Epithelial cell of proximal tubule (primary cell): ENCODE data around the gene RANBP1. TPM values are rescaled to one million over a fixed set of nuclear protein-coding genes. Genes with fewer than 3 reads are reported as not detected.

Experiments used
- DNase-seq: peaks from one replicate; pipeline ENCODE4 v3.0.0-alpha.2; 2011; ENCODE audit warnings: low read depth
- H3K4me3 ChIP-seq: 2 replicates; pipeline ENCODE4 v1.5.1; 2011; ENCODE audit warnings: low read depth, mild to moderate bottlenecking, low read length
- total RNA-seq: library from RNA; depleted of rRNA; stranded (reverse); fragments of >200 nt; gene quantifications from 2 replicates; pipeline ENCODE4 v1.2.3, GENCODE V29; 2015
- TF ChIP-seq, protein P1 (sequence below): conservative IDR thresholded peaks from 2 replicates; pipeline ENCODE4 v1.5.1; 2012; ENCODE audit warnings: low read depth, mild to moderate bottlenecking, low read length

RANBP1 gene
- total RNA-seq, 1 donor from 2014 or later = 1,034 TPM

DNA sequence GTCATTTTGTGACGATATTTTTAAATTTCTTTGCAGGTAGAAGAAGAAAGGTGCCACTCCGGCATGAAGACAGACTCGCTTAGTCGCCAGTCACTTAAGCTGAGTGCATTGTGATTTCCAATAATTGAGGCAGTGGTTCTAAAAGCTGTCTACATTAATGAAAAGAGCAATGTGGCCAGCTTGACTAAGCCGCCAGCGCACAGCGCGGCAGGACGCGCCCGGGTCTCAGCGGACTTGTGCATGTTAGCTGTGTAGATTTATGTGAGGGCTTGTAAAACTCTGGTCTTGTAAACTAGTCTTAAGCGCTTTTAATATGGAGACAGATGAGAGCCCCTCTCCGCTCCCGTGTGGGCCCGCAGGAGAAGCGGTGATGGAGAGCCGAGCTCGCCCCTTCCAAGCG lies 30.3 kb upstream of the RANBP1 start:
- H3K4me3 ChIP-seq = no peak overlapping the region
- no peak for DNase-seq
- TF ChIP-seq, protein P1, sequence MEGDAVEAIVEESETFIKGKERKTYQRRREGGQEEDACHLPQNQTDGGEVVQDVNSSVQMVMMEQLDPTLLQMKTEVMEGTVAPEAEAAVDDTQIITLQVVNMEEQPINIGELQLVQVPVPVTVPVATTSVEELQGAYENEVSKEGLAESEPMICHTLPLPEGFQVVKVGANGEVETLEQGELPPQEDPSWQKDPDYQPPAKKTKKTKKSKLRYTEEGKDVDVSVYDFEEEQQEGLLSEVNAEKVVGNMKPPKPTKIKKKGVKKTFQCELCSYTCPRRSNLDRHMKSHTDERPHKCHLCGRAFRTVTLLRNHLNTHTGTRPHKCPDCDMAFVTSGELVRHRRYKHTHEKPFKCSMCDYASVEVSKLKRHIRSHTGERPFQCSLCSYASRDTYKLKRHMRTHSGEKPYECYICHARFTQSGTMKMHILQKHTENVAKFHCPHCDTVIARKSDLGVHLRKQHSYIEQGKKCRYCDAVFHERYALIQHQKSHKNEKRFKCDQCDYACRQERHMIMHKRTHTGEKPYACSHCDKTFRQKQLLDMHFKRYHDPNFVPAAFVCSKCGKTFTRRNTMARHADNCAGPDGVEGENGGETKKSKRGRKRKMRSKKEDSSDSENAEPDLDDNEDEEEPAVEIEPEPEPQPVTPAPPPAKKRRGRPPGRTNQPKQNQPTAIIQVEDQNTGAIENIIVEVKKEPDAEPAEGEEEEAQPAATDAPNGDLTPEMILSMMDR = no peak

DNA sequence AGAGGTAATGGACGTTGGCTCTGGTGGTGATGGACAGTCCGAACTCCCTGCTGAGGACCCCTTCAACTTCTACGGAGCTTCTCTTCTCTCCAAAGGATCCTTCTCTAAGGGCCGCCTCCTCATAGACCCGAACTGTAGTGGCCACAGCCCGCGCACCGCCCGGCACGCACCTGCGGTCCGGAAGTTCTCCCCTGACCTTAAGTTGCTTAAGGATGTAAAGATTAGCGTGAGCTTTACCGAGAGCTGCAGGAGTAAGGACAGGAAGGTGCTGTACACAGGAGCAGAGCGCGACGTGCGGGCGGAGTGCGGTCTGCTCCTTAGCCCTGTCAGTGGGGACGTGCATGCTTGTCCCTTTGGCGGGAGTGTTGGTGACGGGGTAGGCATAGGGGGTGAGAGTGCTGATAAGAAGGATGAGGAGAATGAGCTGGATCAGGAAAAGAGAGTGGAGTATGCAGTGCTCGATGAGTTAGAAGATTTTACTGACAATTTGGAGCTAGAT lies 29.8 kb upstream of the RANBP1 start:
- DNase-seq = no peak
- no peak overlapping the region for H3K4me3 ChIP-seq

DNA sequence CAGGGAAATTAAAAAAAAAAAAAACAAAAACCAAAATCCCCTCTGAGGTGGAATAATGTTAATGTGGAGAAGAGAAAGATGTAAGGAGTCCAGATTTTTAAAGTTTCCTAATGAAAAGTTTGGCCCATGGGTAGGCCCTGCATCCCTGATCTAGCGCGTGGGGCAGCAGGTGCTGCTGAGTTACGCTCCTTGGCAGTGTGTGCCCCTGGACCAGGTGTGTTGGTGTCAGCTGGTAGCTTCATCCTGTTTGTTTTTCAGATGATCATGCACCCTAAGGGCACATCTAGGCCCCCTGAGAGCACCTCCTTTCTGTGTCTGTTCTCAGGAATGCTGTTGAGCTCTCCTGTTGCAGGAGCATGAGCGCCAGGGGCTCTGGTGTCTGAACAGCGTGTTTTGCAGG lies 29.1 kb upstream of the RANBP1 start:
- H3K4me3 ChIP-seq = no peak overlapping the region
- TF ChIP-seq, protein P1 = no peak
- DNase-seq = no peak

More for the DNA sequence above, 29.8 kb upstream of the RANBP1 start:
- TF ChIP-seq, protein P1 = no peak

DNA sequence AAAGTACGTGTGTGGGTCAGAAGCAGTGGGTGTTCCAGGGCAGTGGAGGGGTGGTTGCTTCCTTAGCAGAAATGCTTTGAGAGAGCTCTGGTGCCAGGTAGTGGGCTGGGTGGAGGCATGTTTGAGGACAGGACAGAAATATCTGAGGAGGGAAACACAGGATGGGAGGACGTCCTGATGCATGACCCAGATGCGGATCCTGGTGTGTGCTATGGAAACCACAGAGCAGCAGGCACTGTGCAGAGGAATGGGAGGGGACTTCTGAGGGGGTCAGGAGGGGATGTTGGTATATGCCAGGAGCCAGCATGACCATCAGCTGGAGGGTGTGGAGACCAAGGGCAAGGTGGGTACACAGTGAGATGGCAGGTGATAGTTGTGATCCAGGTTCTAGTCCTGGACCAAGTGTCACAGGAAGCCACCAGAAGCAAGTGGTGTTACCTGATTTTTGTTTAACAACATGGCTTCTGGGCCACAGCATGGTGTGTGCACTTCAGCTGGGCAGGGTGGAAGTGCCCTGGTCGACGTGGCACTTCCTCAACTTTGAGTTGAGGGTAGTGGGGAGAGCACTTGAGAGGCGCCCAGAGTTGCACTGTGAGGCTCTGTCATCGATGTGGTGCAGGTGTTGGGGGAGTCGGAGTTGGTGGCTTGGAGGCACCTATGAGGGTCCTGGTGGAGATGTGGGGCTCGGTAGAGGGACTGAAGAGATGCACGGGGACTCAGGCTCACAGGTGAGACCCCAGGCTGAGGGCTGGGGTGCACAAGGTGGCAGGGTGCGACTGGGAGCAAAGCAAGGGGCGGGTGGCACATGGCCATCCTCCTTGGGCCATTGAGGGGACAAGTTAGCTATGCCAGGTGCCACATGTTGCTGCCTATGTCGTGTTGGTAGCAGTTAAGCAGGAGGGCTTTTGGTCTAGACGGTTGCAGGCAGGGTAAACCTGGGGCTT lies 28.3 kb upstream of the RANBP1 start:
- TF ChIP-seq, protein P1 = no peak
- H3K4me3 ChIP-seq = no peak overlapping the region
- no peak for DNase-seq

DNA sequence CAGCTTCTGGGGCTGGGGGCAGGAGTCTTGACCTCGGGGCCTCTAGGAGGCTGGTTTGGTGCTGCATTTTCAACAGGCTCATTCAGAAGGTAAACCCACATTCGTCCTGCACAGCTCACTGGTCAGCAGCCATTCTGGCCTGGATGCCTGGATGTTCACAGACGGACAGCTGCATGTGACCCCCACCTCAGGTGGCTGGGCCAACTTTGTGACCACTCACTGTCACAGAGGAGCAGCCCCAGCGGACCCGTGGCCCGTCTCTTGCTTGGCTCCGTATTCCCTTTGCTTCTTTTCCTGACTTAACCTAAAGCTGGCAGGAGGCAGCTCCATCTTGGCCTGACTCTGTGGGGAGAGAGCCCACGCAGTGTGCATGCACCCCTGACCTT lies 27.6 kb upstream of the RANBP1 start:
- no peak for DNase-seq
- TF ChIP-seq, protein P1 = no peak
- no peak overlapping the region for H3K4me3 ChIP-seq

DNA sequence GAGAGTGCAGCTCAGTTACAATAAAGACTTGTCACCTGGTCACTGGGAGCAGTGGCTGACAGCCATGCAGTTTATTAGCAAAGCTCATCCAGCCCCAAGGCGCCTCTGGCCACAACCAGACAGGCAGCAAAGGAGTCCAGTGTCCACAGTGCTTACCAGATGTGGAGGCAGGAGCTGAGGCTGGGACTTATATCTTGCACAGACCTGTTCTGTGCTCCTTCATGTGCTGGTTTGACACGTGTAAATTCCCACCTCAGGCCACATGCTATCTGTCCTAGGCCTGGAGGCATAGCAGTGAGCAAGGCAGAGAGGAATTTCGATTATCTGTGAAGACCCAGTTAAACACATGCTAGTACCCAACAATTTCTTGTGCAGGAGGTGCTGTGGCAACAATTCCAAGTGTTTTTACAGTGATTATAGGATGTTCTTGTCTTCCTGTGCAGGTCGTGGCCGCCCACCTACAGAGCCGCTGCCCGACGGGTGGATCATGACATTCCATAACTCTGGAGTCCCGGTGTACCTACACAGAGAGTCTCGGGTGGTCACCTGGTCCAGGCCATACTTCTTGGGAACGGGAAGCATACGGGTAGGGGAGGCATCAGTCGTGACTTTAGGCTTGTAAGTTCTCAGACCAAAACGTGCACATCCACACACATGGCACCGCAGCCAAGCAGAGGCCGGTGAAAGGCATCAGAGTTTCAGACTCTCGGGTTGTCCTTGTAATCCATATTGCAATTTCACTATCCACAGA lies 26.5 kb upstream of the RANBP1 start:
- no peak for DNase-seq
- H3K4me3 ChIP-seq = no peak overlapping the region
- TF ChIP-seq, protein P1 = no peak
